DOHH2 (cell line): ENCODE measurements around the gene GJB6.

Experiments used
- H3F3A ChIP-seq: fragments of 200-600 bp; sonication (generic), shearing (Covaris generic); 2 replicates; pipeline ENCODE4 v1.6.0; 2016; ENCODE audit warnings: antibody characterized with exemption, mild to moderate bottlenecking; ENCODE audit not compliant: control insufficient read depth, insufficient read depth
- H3K27ac ChIP-seq: fragments of 200-600 bp; sonication (generic); 2 replicates; pipeline ENCODE4 v1.5.1; 2014; ENCODE audit warnings: low read depth, mild to moderate bottlenecking, low read length, moderate library complexity
- H3K27me3 ChIP-seq: fragments of 200-600 bp; sonication (generic); 2 replicates; pipeline ENCODE4 v1.6.1; 2014; ENCODE audit warnings: mild to moderate bottlenecking, low read length, mixed read lengths; ENCODE audit not compliant: control insufficient read depth
- H3K36me3 ChIP-seq: fragments of 200-600 bp; sonication (generic); 2 replicates; pipeline ENCODE4 v1.6.1; 2014; ENCODE audit warnings: mild to moderate bottlenecking, low read length, moderate library complexity, mixed read lengths; ENCODE audit not compliant: control insufficient read depth
- H3K4me1 ChIP-seq: fragments of 200-600 bp; sonication (generic); 2 replicates; pipeline ENCODE4 v1.6.1; 2014; ENCODE audit warnings: mild to moderate bottlenecking, low read length, mixed read lengths; ENCODE audit not compliant: control insufficient read depth
- H3K4me2 ChIP-seq: fragments of 200-600 bp; sonication (generic); 2 replicates; pipeline ENCODE4 v1.6.0; 2014; ENCODE audit warnings: mild to moderate bottlenecking, low read length, moderate library complexity
- H3K4me3 ChIP-seq: fragments of 200-600 bp; sonication (generic); 2 replicates; pipeline ENCODE4 v1.5.1; 2014; ENCODE audit warnings: mild to moderate bottlenecking, low read length, mixed read lengths
- H3K79me2 ChIP-seq: fragments of 200-600 bp; sonication (generic); 2 replicates; pipeline ENCODE4 v1.6.1; 2014; ENCODE audit warnings: mild to moderate bottlenecking, low read length, mixed read lengths; ENCODE audit not compliant: control insufficient read depth
- H3K9me2 ChIP-seq: fragments of 200-600 bp; sonication (generic); replicated peaks from 2 replicates; pipeline ENCODE4 v1.6.1; 2014; ENCODE audit warnings: mild to moderate bottlenecking, low read length, mixed read lengths; ENCODE audit not compliant: control insufficient read depth
- H3K9me3 ChIP-seq: fragments of 200-600 bp; sonication (generic); 2 replicates; pipeline ENCODE4 v1.6.1; 2014; ENCODE audit warnings: antibody characterized with exemption, low read length, mixed read lengths; ENCODE audit not compliant: control insufficient read depth, insufficient read depth
- H4K20me1 ChIP-seq: fragments of 200-600 bp; sonication (generic); 2 replicates; pipeline ENCODE4 v1.6.0; 2014; ENCODE audit warnings: low read depth, mild to moderate bottlenecking, antibody characterized with exemption, low read length, moderate library complexity; ENCODE audit not compliant: control insufficient read depth, insufficient read depth
- CTCF ChIP-seq: fragments of 200-600 bp; sonication (generic); IDR thresholded peaks from one replicate; pipeline ENCODE4 v1.5.1; 2014; ENCODE audit warnings: antibody characterized with exemption, mild to moderate bottlenecking, low read depth, low read length; ENCODE audit not compliant: poor library complexity, severe bottlenecking
- EZH2phosphoT487 ChIP-seq: fragments of 200-600 bp; sonication (generic); IDR thresholded peaks from 2 replicates; pipeline ENCODE4 v1.6.1; 2017; ENCODE audit warnings: borderline replicate concordance, mild to moderate bottlenecking, antibody characterized with exemption, low read length, moderate library complexity, mixed read lengths

The GJB6 gene

GRCh38 chr13:20191311-20192157 lies 40.6 kb downstream of the GJB6 start:
- H3K27ac ChIP-seq, result no peak overlapping the region
- H3K27me3 ChIP-seq, result peaks cover 58% of the 10 kb centered on the region

GRCh38 chr13:20190481-20191310 lies 41.4 kb downstream of the GJB6 start:
- Histone ChIP-seq H3K27ac (no peak overlapping the region), H3K27me3 (peaks cover 52% of the 10 kb centered on the region), H3K9me3 (no peaks in the 10 kb centered on the region), H3F3A (no peaks in the 10 kb centered on the region), H4K20me1 (no peaks in the 10 kb centered on the region), H3K4me3 (no peak overlapping the region), H3K4me1 (no peaks in the 10 kb centered on the region), H3K36me3 (no peaks in the 10 kb centered on the region), H3K4me2 (no peak overlapping the region), H3K79me2 (no peaks in the 10 kb centered on the region), H3K9me2 (no peaks in the 10 kb centered on the region)
- TF ChIP-seq EZH2phosphoT487 (no peak), CTCF (no peak)

More at GRCh38 chr13:20191311-20192157, 40.6 kb downstream of the GJB6 start:
- Histone ChIP-seq H3F3A (no peaks in the 10 kb centered on the region), H3K79me2 (no peaks in the 10 kb centered on the region), H3K4me1 (no peaks in the 10 kb centered on the region), H3K36me3 (no peaks in the 10 kb centered on the region), H3K4me3 (no peak overlapping the region), H3K9me2 (no peaks in the 10 kb centered on the region), H4K20me1 (no peaks in the 10 kb centered on the region), H3K9me3 (no peaks in the 10 kb centered on the region), H3K4me2 (no peak overlapping the region)
- TF ChIP-seq EZH2phosphoT487 (0 out of 2 replicates have a peak, but pooled peaks have one; percentile 74), CTCF (no peak)

GRCh38 chr13:20190076-20190475 lies 42.0 kb downstream of the GJB6 start:
- Histone ChIP-seq H3K27me3 (peaks cover 46% of the 10 kb centered on the region), H3K9me2 (no peaks in the 10 kb centered on the region), H3F3A (no peaks in the 10 kb centered on the region), H3K4me1 (no peaks in the 10 kb centered on the region), H4K20me1 (no peaks in the 10 kb centered on the region), H3K9me3 (no peaks in the 10 kb centered on the region), H3K36me3 (no peaks in the 10 kb centered on the region), H3K4me3 (no peak overlapping the region), H3K27ac (no peak overlapping the region), H3K4me2 (no peak overlapping the region), H3K79me2 (no peaks in the 10 kb centered on the region)
- no peak for TF ChIP-seq CTCF
- no peak for TF ChIP-seq EZH2phosphoT487
